Measurements from ENCODE around the gene ABCB10. TPM values are rescaled to one million over a fixed set of nuclear protein-coding genes. Genes with fewer than 3 reads are reported as not detected.

The ABCB10 gene
- total RNA-seq, 1 experiment from 2014 or later: 19.2 TPM

DNA sequence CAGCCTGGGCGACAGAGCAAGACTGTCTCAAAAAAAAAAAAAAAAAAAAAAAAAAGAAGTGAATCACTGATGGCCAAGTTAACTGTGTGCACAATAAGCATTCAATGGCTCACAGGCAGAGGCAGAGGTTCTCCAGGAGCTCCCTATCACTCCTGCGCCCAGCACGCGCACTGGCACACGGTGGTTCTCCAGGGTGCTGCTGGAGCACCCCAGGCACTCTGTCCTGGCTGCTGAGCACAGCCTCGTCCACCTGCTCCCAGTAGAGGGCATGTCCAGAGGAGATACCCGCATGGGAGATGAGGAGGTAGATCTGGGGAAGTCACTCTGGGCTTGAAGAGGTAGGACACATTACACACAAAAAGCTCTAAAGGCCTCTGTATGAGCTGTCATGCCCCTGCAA lies 28.9 kb downstream of the ABCB10 start:
- Histone ChIP-seq H3K4me1 (ENCODE audit: control insufficient read depth, insufficient read depth, low read length) (no peaks in the 10 kb centered on the region), H3K9me3 (ENCODE audit: control insufficient read depth, insufficient read depth, low read depth, low read length) (no peaks in the 10 kb centered on the region), H3K36me3 (ENCODE audit: control insufficient read depth, insufficient read depth, low read length) (0 out of 2 replicates have a peak, but pooled peaks cover 3% of the 10 kb centered on the region), H3K4me3 (ENCODE audit: low read depth in 2 of 2, low read length in 2 of 2) (no peak overlapping the region), H3K27ac (ENCODE audit: low read length) (no peak overlapping the region), H3K27me3 (ENCODE audit: control insufficient read depth, insufficient read depth, low read length) (no peaks in the 10 kb centered on the region)
- ChIA-PET POLR2A (no interaction called here), CTCF (interaction anchor here (0.5 kb wide), 1 partner anchor 17 kb away, joined by 4 read pairs; no protein-coding TSS in a partner anchor)
- no peak for DNase-seq (ENCODE audit: low read depth, low spot score)
- in situ Hi-C loops (cut with HindIII; ENCODE audit: low pct_unique_long_range_greater_than_20kb, low sequenced_read_pairs) (no loop called here), intact Hi-C loops (cut with micrococcal nuclease; ENCODE audit: unreplicated experiment) (no loop called here)
- TF ChIP-seq REST (IDR thresholded peaks at IDR 0.05; ENCODE audit: insufficient read depth in 1 of 2, low read depth in 2 of 2, low read length in 1 of 2) (no peak), POLR2AphosphoS5 (IDR thresholded peaks at IDR 0.05; ENCODE audit: low read depth, low read length) (no peak), SIN3A (IDR thresholded peaks at IDR 0.05; ENCODE audit: borderline replicate concordance, insufficient read depth, low read depth, low read length) (no peak), TCF7L2 (IDR thresholded peaks at IDR 0.05; ENCODE audit: low read depth, low read length) (no peak)
- TF ChIP-seq, protein P1, sequence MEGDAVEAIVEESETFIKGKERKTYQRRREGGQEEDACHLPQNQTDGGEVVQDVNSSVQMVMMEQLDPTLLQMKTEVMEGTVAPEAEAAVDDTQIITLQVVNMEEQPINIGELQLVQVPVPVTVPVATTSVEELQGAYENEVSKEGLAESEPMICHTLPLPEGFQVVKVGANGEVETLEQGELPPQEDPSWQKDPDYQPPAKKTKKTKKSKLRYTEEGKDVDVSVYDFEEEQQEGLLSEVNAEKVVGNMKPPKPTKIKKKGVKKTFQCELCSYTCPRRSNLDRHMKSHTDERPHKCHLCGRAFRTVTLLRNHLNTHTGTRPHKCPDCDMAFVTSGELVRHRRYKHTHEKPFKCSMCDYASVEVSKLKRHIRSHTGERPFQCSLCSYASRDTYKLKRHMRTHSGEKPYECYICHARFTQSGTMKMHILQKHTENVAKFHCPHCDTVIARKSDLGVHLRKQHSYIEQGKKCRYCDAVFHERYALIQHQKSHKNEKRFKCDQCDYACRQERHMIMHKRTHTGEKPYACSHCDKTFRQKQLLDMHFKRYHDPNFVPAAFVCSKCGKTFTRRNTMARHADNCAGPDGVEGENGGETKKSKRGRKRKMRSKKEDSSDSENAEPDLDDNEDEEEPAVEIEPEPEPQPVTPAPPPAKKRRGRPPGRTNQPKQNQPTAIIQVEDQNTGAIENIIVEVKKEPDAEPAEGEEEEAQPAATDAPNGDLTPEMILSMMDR (IDR thresholded peaks at IDR 0.05): no peak
- ATAC-seq: no peak
- BruUV-seq (replicated peaks): no TSS peak

GRCh38 chr1:229526695-229527094 lies 31.8 kb downstream of the ABCB10 start:
- ATAC-seq: no peak
- Histone ChIP-seq H3K27me3 (ENCODE audit: control insufficient read depth, insufficient read depth, low read length) (no peaks in the 10 kb centered on the region), H3K27ac (ENCODE audit: low read length) (no peak overlapping the region), H3K4me3 (ENCODE audit: low read depth in 2 of 2, low read length in 2 of 2) (no peak overlapping the region), H3K36me3 (ENCODE audit: control insufficient read depth, insufficient read depth, low read length) (0 out of 2 replicates have a peak, but pooled peaks cover 3% of the 10 kb centered on the region), H3K9me3 (ENCODE audit: control insufficient read depth, insufficient read depth, low read depth, low read length) (no peaks in the 10 kb centered on the region), H3K4me1 (ENCODE audit: control insufficient read depth, insufficient read depth, low read length) (no peaks in the 10 kb centered on the region)
- BruUV-seq (replicated peaks): no TSS peak
- ChIA-PET POLR2A (no interaction called here), CTCF (interaction anchor here (0.6 kb wide), 1 partner anchor 32 kb away, joined by 7 read pairs; no protein-coding TSS in a partner anchor)
- in situ Hi-C loops (cut with HindIII; ENCODE audit: low pct_unique_long_range_greater_than_20kb, low sequenced_read_pairs) (no loop called here), intact Hi-C loops (cut with micrococcal nuclease; ENCODE audit: unreplicated experiment) (no loop called here)
- no peak for DNase-seq (ENCODE audit: low read depth, low spot score)
- TF ChIP-seq, protein P1 (IDR thresholded peaks at IDR 0.05): no peak
- TF ChIP-seq POLR2AphosphoS5 (IDR thresholded peaks at IDR 0.05; ENCODE audit: low read depth, low read length) (no peak), TCF7L2 (IDR thresholded peaks at IDR 0.05; ENCODE audit: low read depth, low read length) (no peak), REST (IDR thresholded peaks at IDR 0.05; ENCODE audit: insufficient read depth in 1 of 2, low read depth in 2 of 2, low read length in 1 of 2) (no peak), SIN3A (IDR thresholded peaks at IDR 0.05; ENCODE audit: borderline replicate concordance, insufficient read depth, low read depth, low read length) (no peak)
